ENCODE data around the gene RBFA. TPM values are rescaled to one million over a fixed set of nuclear protein-coding genes. Genes with fewer than 3 reads are reported as not detected.

The RBFA gene
- total and polyA plus RNA-seq, 10 of the 15 experiments (the other 5 are each of a cell fraction or from before 2014, with no cell fraction given), result 7.2 to 56.0 (median 37.7) TPM

GRCh38 chr18:80023173-80023572, 11.1 kb upstream of the RBFA start:
- Histone ChIP-seq H3K4me2 (ENCODE audit: control insufficient read depth, insufficient read depth) (no peak overlapping the region), H3K79me2 (ENCODE audit: control insufficient read depth, insufficient read depth, low read length) (no peaks in the 10 kb centered on the region), H2AFZ (ENCODE audit: control insufficient read depth, low read depth, low read length) (no peak overlapping the region), H3K4me1 (ENCODE audit: control insufficient read depth, insufficient read depth, low read length) (no peaks in the 10 kb centered on the region), H4K20me1 (ENCODE audit: control insufficient read depth, insufficient read depth) (no peaks in the 10 kb centered on the region), H3K4me3 (no peak overlapping the region), H3K36me3 (ENCODE audit: control insufficient read depth in 2 of 2, insufficient read depth in 2 of 2, low read length in 1 of 2) (no peaks in the 10 kb centered on the region), H3K9ac (ENCODE audit: control insufficient read depth, insufficient read depth, low read length) (no peak overlapping the region), H3K9me3 (replicated peaks; ENCODE audit: control insufficient read depth, insufficient read depth, low read length) (peaks cover 35% of the 10 kb centered on the region), H3K27me3 (replicated peaks in 1 of 2; ENCODE audit: control insufficient read depth in 2 of 2, insufficient read depth in 2 of 2, low read length in 1 of 2) (no peaks in the 10 kb centered on the region), H3K27ac (ENCODE audit: control insufficient read depth, insufficient read depth) (no peak overlapping the region)
- POLR2A ChIA-PET, result no interaction called here
- 94% methylated on average over 4 of the region's 4 CpGs for WGBS (ENCODE audit: insufficient coverage, insufficient replicate concordance, low lambda C conversion rate, missing lambda C conversion rate)
- intact Hi-C loops (cut with micrococcal nuclease; ENCODE audit: unreplicated experiment) (no loop called here), in situ Hi-C loops (cut with MboI) (no loop called here)
- TF ChIP-seq FOS (IDR thresholded peaks at IDR 0.05; ENCODE audit: borderline replicate concordance, extremely low read depth, insufficient read length) (no peak), RAD21 (IDR thresholded peaks at IDR 0.05; ENCODE audit: insufficient read depth, low read depth, low read length) (peak; percentile 19; the same call in 1 of the 2 replicates), CTCF (IDR thresholded peaks at IDR 0.05 in 2 of 3, conservative IDR thresholded peaks at IDR 0.05 in 1 of 3; ENCODE audit: control insufficient read depth in 2 of 3, extremely low read depth in 1 of 3, insufficient read depth in 1 of 3, low read depth in 3 of 3, low read length in 3 of 3) (peak in 2 of 3 experiments; percentile 23 to 27; a peak in 2 of 6 replicates), BMI1 (IDR thresholded peaks at IDR 0.05; ENCODE audit: borderline replicate concordance) (no peak)
- FAIRE-seq (no peak), ATAC-seq (no peak), DNase-seq (ENCODE audit: low read depth, low spot score) (no peak)
- RAD21 ChIA-PET (ENCODE audit: unreplicated experiment), result no interaction called here
- no TSS peak for BruUV-seq (replicated peaks)
- CTCF ChIA-PET, result interaction anchor here (0.7 kb wide), 2 partner anchors 87 to 231 kb away, joined by 3 read pairs; no protein-coding TSS in a partner anchor
- SMC1A ChIA-PET (ENCODE audit: uncharacterized antibody, unreplicated experiment), result no interaction called here

DNA sequence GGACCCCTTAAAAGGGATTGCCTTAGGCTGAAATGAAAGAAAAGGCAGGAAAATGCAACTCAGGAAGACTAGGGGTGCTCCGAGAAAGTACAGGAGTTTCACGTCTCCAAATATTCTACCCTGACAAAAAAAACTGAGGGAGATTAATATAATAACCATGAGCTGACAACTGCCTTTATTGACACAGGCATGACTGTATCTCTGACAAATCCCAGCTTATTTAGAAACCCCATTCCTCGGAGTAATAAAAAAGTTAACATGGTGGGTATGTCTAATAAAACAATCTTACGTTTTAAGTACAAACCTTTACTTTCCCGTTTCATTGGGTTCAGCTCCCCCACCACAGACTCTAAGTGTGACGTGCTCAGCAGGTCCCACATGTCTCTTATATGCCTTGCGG, 7.9 kb upstream of the RBFA start:
- Histone ChIP-seq H4K20me1 (ENCODE audit: control insufficient read depth, insufficient read depth) (no peaks in the 10 kb centered on the region), H3K4me3 (no peak overlapping the region), H3K27ac (ENCODE audit: control insufficient read depth, insufficient read depth) (no peak overlapping the region), H3K79me2 (ENCODE audit: control insufficient read depth, insufficient read depth, low read length) (no peaks in the 10 kb centered on the region), H2AFZ (ENCODE audit: control insufficient read depth, low read depth, low read length) (no peak overlapping the region), H3K9ac (ENCODE audit: control insufficient read depth, insufficient read depth, low read length) (no peak overlapping the region), H3K36me3 (ENCODE audit: control insufficient read depth in 2 of 2, insufficient read depth in 2 of 2, low read length in 1 of 2) (no peaks in the 10 kb centered on the region), H3K4me1 (ENCODE audit: control insufficient read depth, insufficient read depth, low read length) (no peaks in the 10 kb centered on the region), H3K27me3 (replicated peaks in 1 of 2; ENCODE audit: control insufficient read depth in 2 of 2, insufficient read depth in 2 of 2, low read length in 1 of 2) (no peaks in the 10 kb centered on the region), H3K9me3 (replicated peaks; ENCODE audit: control insufficient read depth, insufficient read depth, low read length) (peaks cover 28% of the 10 kb centered on the region), H3K4me2 (ENCODE audit: control insufficient read depth, insufficient read depth) (no peak overlapping the region)
- in situ Hi-C loops (cut with MboI) (no loop called here), intact Hi-C loops (cut with micrococcal nuclease; ENCODE audit: unreplicated experiment) (no loop called here)
- DNase-seq (ENCODE audit: low read depth, low spot score) (no peak), ATAC-seq (no peak), FAIRE-seq (no peak)
- ChIA-PET RAD21 (ENCODE audit: unreplicated experiment) (no interaction called here), POLR2A (no interaction called here), CTCF (interaction anchor here (0.7 to 1.0 kb wide), 2 partner anchors 42 to 129 kb away, joined by 4 read pairs; no protein-coding TSS in a partner anchor), SMC1A (ENCODE audit: uncharacterized antibody, unreplicated experiment) (interaction anchor here (1.0 kb wide), 1 partner anchor 10 kb away, joined by 3 read pairs; no protein-coding TSS in a partner anchor)
- no peak for TF ChIP-seq REST (IDR thresholded peaks at IDR 0.05; ENCODE audit: low read depth, low read length)
- TF ChIP-seq SUZ12 (IDR thresholded peaks at IDR 0.05; ENCODE audit: unreplicated experiment), result no peak
- TF ChIP-seq SREBF1 (IDR thresholded peaks at IDR 0.05; ENCODE audit: low read length), result no peak
- no peak for TF ChIP-seq KDM1A (IDR thresholded peaks at IDR 0.05; ENCODE audit: borderline replicate concordance)
- no peak for TF ChIP-seq BCL11A (IDR thresholded peaks at IDR 0.05; ENCODE audit: low read depth, low read length)
- TF ChIP-seq PAX8 (IDR thresholded peaks at IDR 0.05), result no peak
- TF ChIP-seq STAT3 (IDR thresholded peaks at IDR 0.05; ENCODE audit: low read depth, low read length), result no peak
- no peak for TF ChIP-seq EP300 (IDR thresholded peaks at IDR 0.05; ENCODE audit: borderline replicate concordance in 1 of 2, control insufficient read depth in 1 of 2, low read depth in 2 of 2, low read length in 2 of 2)
- BruUV-seq (replicated peaks), result no TSS peak
- WGBS (ENCODE audit: insufficient coverage, insufficient replicate concordance, low lambda C conversion rate, missing lambda C conversion rate), result 48% methylated on average over 7 of the region's 7 CpGs

Data from GM12878 (cell line).